Esophagus muscularis mucosa (tissue), 4 donors: ENCODE data around the gene CEP164. TPM values are rescaled to one million over a fixed set of nuclear protein-coding genes. Genes with fewer than 3 reads are reported as not detected.
"Not testable (repeated sequence)": the region's sequence is repeated elsewhere in the genome, so short reads cannot be mapped to it uniquely, and the experiment has no call there.

Source experiments
- DNase-seq: peaks from one replicate; pipeline ENCODE4 v3.0.0-alpha.2; 2017; ENCODE audit errors: extremely low spot score
- H3K27ac ChIP-seq, 4 donors: fragments of 200-600 bp; sonication (generic); replicated peaks in 1 of 4; 1 replicate in 3 of 4; 2 replicates in 1 of 4; pipeline ENCODE4 v1.5.1; 2016 to 2019; ENCODE audit warnings: mild to moderate bottlenecking in 1 of 4
- H3K27me3 ChIP-seq, 4 donors: fragments of 200-600 bp; sonication (generic); one replicate each; pipeline versions ENCODE4 v1.5.1 to v1.6.0; 2016 to 2019
- H3K36me3 ChIP-seq, 4 donors: fragments of 200-600 bp; sonication (generic); one replicate each; pipeline ENCODE4 v1.5.1; 2016 to 2019
- H3K4me1 ChIP-seq, 4 donors: fragments of 200-600 bp; sonication (generic); one replicate each; pipeline ENCODE4 v1.5.1; 2016 to 2019
- H3K4me3 ChIP-seq, 4 donors: fragments of 200-600 bp; sonication (generic); 1 replicate in 2 of 4; 2 replicates in 2 of 4; pipeline ENCODE4 v1.5.1; 2016 to 2019; ENCODE audit warnings: mild to moderate bottlenecking in 4 of 4, moderate library complexity in 1 of 4
- H3K9me3 ChIP-seq, 4 donors: fragments of 200-600 bp; sonication (generic); 1 replicate in 3 of 4; 2 replicates in 1 of 4; pipeline ENCODE4 v1.5.1; 2016 to 2019
- EP300 ChIP-seq: sonication (generic); formaldehyde crosslinking; IDR thresholded peaks from one replicate; pipeline ENCODE4 v1.6.1; 2017; ENCODE audit warnings: antibody characterized with exemption
- POLR2A ChIP-seq: fragments of 450-650 bp; IDR thresholded peaks from one replicate; pipeline ENCODE4 v1.6.1; 2017; ENCODE audit warnings: antibody characterized with exemption, moderate library complexity, mild to moderate bottlenecking, low read depth
- POLR2AphosphoS5 ChIP-seq, 2 donors: sonication (generic); formaldehyde crosslinking; IDR thresholded peaks; one replicate each; pipeline ENCODE4 v1.6.1; 2017; ENCODE audit warnings: antibody characterized with exemption in 2 of 2
- WGBS: methylation state at CpG from one replicate; pipeline ENCODE4 v1.1.5; 2018; 5-methylcytosine and 5-hydroxymethylcytosine counted together
- intact Hi-C: fragments of 100-400 bp; cut with DNase I; formaldehyde crosslinking; loops from one replicate; pipeline ENCODE4 v1.15.1; 2023
- total RNA-seq, 4 donors: library from RNA; depleted of rRNA; stranded (reverse); fragments of >200 nt; gene quantifications; one replicate each; pipeline versions ENCODE4 v1.1.0 to v1.2.1, GENCODE V29; 2016
- TF ChIP-seq, protein P1 (sequence below), 3 experiments: fragments of 200-600 bp in 2 of 3; fragments of 450-650 bp in 1 of 3; sonication (generic) in 2 of 3; IDR thresholded peaks; one replicate each; pipeline ENCODE4 v1.5.1; 2017 to 2019; ENCODE audit warnings: antibody characterized with exemption in 3 of 3, mild to moderate bottlenecking in 2 of 3, moderate library complexity in 1 of 3

Gene CEP164
- total RNA-seq, 4 donors from 2014 or later: 16.4 to 21.2 (median 18.7) TPM

DNA sequence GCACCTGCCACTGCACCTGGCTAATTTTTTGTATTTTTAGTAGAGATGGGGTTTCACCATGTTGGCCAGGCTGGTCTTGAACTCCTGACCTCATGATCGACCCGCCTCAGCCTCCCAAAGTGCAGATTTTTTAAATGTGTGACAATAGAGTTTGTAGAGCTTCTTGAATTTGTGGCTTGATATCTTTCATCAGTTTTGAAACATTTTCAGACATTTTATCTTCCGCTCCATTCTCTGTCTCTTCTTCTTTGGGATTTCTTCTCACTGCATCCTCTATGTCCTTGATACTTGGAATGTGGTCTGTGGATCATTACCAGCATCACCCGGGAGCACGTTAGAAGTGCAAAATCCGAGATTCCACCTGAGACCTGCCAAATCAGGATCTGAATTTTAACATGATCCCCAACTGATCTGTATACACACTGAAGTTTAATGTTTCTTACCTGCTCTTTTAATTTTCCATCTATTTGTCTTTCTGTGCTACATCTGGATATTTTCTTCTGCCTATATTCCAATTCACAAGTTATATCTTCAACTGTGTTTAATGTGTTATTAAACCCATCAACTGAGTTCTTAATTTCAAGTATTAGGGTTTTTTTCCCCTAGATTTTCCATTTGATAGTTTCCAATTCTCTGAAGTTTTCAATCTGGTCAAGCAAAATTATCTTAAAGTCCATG lies 126.4 kb downstream of the CEP164 start:
- no peak overlapping the region for H3K27ac ChIP-seq
- H3K9me3 ChIP-seq: peaks cover 0 to 22% (median 17%) of the 10 kb centered on the region in 4 donors
- H3K4me3 ChIP-seq: no peak overlapping the region
- peaks cover 0 to 3% (median 0%) of the 10 kb centered on the region in 4 donors for H3K36me3 ChIP-seq
- intact Hi-C loops: no loop called here
- no peaks in the 10 kb centered on the region for H3K27me3 ChIP-seq
- 94% methylated on average over 6 of the region's 6 CpGs for WGBS
- H3K4me1 ChIP-seq: no peaks in the 10 kb centered on the region
- TF ChIP-seq EP300 (no peak), POLR2A (no peak), POLR2AphosphoS5 (IDR thresholded peaks at IDR 0.05) (no peak)
- TF ChIP-seq, protein P1, sequence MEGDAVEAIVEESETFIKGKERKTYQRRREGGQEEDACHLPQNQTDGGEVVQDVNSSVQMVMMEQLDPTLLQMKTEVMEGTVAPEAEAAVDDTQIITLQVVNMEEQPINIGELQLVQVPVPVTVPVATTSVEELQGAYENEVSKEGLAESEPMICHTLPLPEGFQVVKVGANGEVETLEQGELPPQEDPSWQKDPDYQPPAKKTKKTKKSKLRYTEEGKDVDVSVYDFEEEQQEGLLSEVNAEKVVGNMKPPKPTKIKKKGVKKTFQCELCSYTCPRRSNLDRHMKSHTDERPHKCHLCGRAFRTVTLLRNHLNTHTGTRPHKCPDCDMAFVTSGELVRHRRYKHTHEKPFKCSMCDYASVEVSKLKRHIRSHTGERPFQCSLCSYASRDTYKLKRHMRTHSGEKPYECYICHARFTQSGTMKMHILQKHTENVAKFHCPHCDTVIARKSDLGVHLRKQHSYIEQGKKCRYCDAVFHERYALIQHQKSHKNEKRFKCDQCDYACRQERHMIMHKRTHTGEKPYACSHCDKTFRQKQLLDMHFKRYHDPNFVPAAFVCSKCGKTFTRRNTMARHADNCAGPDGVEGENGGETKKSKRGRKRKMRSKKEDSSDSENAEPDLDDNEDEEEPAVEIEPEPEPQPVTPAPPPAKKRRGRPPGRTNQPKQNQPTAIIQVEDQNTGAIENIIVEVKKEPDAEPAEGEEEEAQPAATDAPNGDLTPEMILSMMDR (IDR thresholded peaks at IDR 0.05): no peak
- no peak for DNase-seq

GRCh38 chr11:117454564-117454917 lies 126.9 kb downstream of the CEP164 start:
- no peaks in the 10 kb centered on the region for H3K27me3 ChIP-seq
- no peak for DNase-seq
- TF ChIP-seq POLR2AphosphoS5 (IDR thresholded peaks at IDR 0.05) (no peak), EP300 (no peak), POLR2A (no peak)
- TF ChIP-seq, protein P1 (IDR thresholded peaks at IDR 0.05): no peak
- H3K36me3 ChIP-seq: peaks cover 0 to 3% (median 0%) of the 10 kb centered on the region in 4 donors
- intact Hi-C loops: no loop called here
- H3K4me3 ChIP-seq: no peak overlapping the region
- H3K4me1 ChIP-seq: no peaks in the 10 kb centered on the region
- peaks cover 0 to 22% (median 17%) of the 10 kb centered on the region in 4 donors for H3K9me3 ChIP-seq
- H3K27ac ChIP-seq: no peak overlapping the region
- WGBS: 89% methylated on average over 1 of the region's 1 CpG

- TF ChIP-seq, protein P1 (IDR thresholded peaks at IDR 0.05): no peak
- TF ChIP-seq EP300: no peak
- no peak for TF ChIP-seq POLR2AphosphoS5 (IDR thresholded peaks at IDR 0.05)
- no peak for TF ChIP-seq POLR2A
- no peaks in the 10 kb centered on the region for H3K27me3 ChIP-seq
- H3K9me3 ChIP-seq: peaks cover 0 to 22% (median 17%) of the 10 kb centered on the region in 4 donors
- DNase-seq: no peak
- H3K36me3 ChIP-seq: peaks cover 0 to 3% (median 0%) of the 10 kb centered on the region in 4 donors
- no peak overlapping the region for H3K27ac ChIP-seq
- 87% methylated on average over 7 of the region's 7 CpGs for WGBS
- H3K4me3 ChIP-seq: no peak overlapping the region
- H3K4me1 ChIP-seq: no peaks in the 10 kb centered on the region
- intact Hi-C loops: no loop called here
Measured at GRCh38 chr11:117456027-117456720, 128.5 kb downstream of the CEP164 start.

GRCh38 chr11:117456721-117457029 lies 129.0 kb downstream of the CEP164 start:
- DNase-seq, H3K27ac ChIP-seq, H3K4me1 ChIP-seq, H3K4me3 ChIP-seq, H3K36me3 ChIP-seq, intact Hi-C loops, H3K27me3 ChIP-seq: not testable (repeated sequence)
- 98% methylated on average over 8 of the region's 8 CpGs for WGBS
- H3K9me3 ChIP-seq: peaks cover 0 to 22% (median 17%) of the 10 kb centered on the region in 4 donors

- Histone ChIP-seq H3K9me3 (peaks cover 0 to 22% (median 17%) of the 10 kb centered on the region in 4 donors), H3K27ac (no peak overlapping the region), H3K4me1 (no peaks in the 10 kb centered on the region), H3K4me3 (no peak overlapping the region), H3K36me3 (peaks cover 0 to 3% (median 0%) of the 10 kb centered on the region in 4 donors), H3K27me3 (no peaks in the 10 kb centered on the region)
- intact Hi-C loops: no loop called here
- TF ChIP-seq, protein P1 (IDR thresholded peaks at IDR 0.05): no peak
- TF ChIP-seq POLR2AphosphoS5 (IDR thresholded peaks at IDR 0.05): no peak
- TF ChIP-seq POLR2A: no peak
- TF ChIP-seq EP300: no peak
- WGBS: 81% methylated on average over 10 of the region's 15 CpGs
- DNase-seq: no peak
Measured at GRCh38 chr11:117457031-117457785, 129.6 kb downstream of the CEP164 start.
